Left ventricle myocardium superior (tissue), 1 donor: ENCODE measurements around the gene PLXNB3. TPM values are rescaled to one million over a fixed set of nuclear protein-coding genes. Genes with fewer than 3 reads are reported as not detected.

Experiments used
- ATAC-seq: fragments of 200-7000 bp; cut with Tn5 transposase; one replicate; pipeline ENCODE4 v1.9.1; 2020; ENCODE audit warnings: mild to moderate bottlenecking, moderate library complexity
- DNase-seq: peaks from one replicate; pipeline ENCODE4 v3.0.0-alpha.2; 2020
- intact Hi-C: fragments of 100-400 bp; cut with micrococcal nuclease; formaldehyde crosslinking; loops from one replicate; pipeline ENCODE4 v1.11.0; 2022
- total RNA-seq: library from RNA; stranded (reverse); fragmentation: NEBNext Ultra II Directional; extraction: Animal tissue kit (Norgen Biotek cat#: 25700); gene quantifications from one replicate; pipeline ENCODE4 v1.2.1, GENCODE V29; 2021
- donor health status: DM: no; HTN: yes; CAD: no; lungs with severe emphysema.

PLXNB3 gene
- total RNA-seq, 1 donor from 2014 or later = 2.4 TPM

DNA sequence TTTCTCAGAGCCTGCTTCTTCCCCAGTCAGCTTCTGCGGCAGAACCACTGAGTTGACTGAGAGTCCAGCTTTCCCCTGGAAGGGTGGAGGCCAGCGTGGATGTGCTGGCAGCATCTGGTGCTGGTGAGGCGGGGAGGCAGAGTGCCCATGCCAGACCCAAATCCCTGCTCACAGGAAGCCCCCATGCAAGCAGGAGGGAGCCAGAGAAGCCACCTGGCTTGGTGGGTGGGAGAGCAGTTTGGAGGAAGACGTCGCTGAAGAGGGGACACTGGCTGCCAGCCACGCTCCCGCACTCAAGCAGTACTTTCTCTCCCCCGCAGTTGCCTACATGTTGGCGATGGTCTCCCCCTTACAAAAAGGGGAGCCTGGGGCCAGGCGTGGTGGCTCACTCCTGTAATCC lies 60.3 kb downstream of the PLXNB3 start:
- intact Hi-C loops = no loop called here
- no peak for ATAC-seq
- DNase-seq = no peak

DNA sequence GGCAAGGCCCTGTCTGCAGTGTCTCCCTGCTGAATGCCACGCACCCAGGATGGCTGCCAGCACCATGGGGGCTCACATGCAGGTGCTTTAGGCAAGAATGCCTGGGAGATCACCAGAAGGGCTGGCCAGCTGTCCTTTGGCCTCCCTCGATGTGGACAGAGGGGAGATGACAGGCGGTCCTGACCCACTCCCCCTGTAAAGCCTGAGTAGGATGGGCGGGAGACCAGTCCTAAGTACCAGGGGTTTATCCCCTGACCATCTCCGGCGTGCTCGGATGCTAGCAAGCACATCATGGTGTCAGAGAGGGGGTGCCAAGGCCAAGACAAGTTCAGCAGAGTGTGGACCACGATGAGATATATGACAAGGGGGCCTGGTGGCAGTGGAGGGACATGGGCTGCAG lies 61.0 kb downstream of the PLXNB3 start:
- ATAC-seq = no peak
- DNase-seq = no peak
- intact Hi-C loops = no loop called here

Other genes starting within 250 kb of the PLXNB3 start
- gene ATP2B3, start 246.6 kb upstream of the PLXNB3 start, total RNA-seq = not detected
- gene CCNQ, start 165.1 kb upstream of the PLXNB3 start, total RNA-seq = 42.5 TPM
- 0.10 TPM for gene DUSP9, start 117.0 kb upstream of the PLXNB3 start, total RNA-seq
- gene PNCK, start 90.4 kb upstream of the PLXNB3 start, total RNA-seq = 14.5 TPM
- gene SLC6A8, start 76.3 kb upstream of the PLXNB3 start, total RNA-seq = 208 TPM
- gene BCAP31, start 39.9 kb upstream of the PLXNB3 start, total RNA-seq = 91.6 TPM
- gene ABCD1, start 39.4 kb upstream of the PLXNB3 start, total RNA-seq = 16.5 TPM
- 43.6 TPM for gene SRPK3, start 16.8 kb downstream of the PLXNB3 start, total RNA-seq
- 81.2 TPM for gene IDH3G, start 30.1 kb downstream of the PLXNB3 start, total RNA-seq
- gene SSR4, start 30.4 kb downstream of the PLXNB3 start, total RNA-seq = 145 TPM
- 2.6 TPM for gene PDZD4, start 66.3 kb downstream of the PLXNB3 start, total RNA-seq
- 4.8 TPM for gene L1CAM, start 121.9 kb downstream of the PLXNB3 start, total RNA-seq
- 3.3 TPM for gene AVPR2, start 140.4 kb downstream of the PLXNB3 start, total RNA-seq
- 10.0 TPM for gene ARHGAP4, start 162.0 kb downstream of the PLXNB3 start, total RNA-seq
- 72.2 TPM for gene NAA10, start 170.8 kb downstream of the PLXNB3 start, total RNA-seq
- gene RENBP, start 180.4 kb downstream of the PLXNB3 start, total RNA-seq = 8.9 TPM
- 27.0 TPM for gene HCFC1, start 207.6 kb downstream of the PLXNB3 start, total RNA-seq
- 6.0 TPM for gene TMEM187, start 208.5 kb downstream of the PLXNB3 start, total RNA-seq